DND-41 (cell line): ENCODE data around the gene IFT88.

Experiments used
- ATAC-seq: fragments of 200-7000 bp; cut with Tn5 transposase; 3 replicates; pipeline ENCODE4 v1.9.1; 2021; ENCODE audit warnings: low read depth; ENCODE audit not compliant: insufficient read depth
- DNase-seq: peaks from one replicate; pipeline ENCODE4 v3.0.0-alpha.2; 2020
- H2AFZ ChIP-seq: 2 replicates; pipeline ENCODE4 v1.6.0; 2012; ENCODE audit warnings: low read depth, low read length
- H3K27ac ChIP-seq: 2 replicates; pipeline ENCODE4 v1.5.1; 2012; ENCODE audit warnings: low read length, inconsistent platforms
- H3K27me3 ChIP-seq: fragments of 200-600 bp; sonication (generic); 2 replicates; pipeline ENCODE4 v1.6.0; 2012; ENCODE audit warnings: low read length, mild to moderate bottlenecking, inconsistent platforms; ENCODE audit not compliant: insufficient read depth, poor library complexity
- H3K36me3 ChIP-seq: 2 replicates; pipeline ENCODE4 v1.5.1; 2012; ENCODE audit warnings: low read length, inconsistent platforms; ENCODE audit not compliant: insufficient read depth
- H3K4me1 ChIP-seq: 2 replicates; pipeline ENCODE4 v1.5.1; 2012; ENCODE audit warnings: mild to moderate bottlenecking, low read length; ENCODE audit not compliant: insufficient read depth
- H3K4me2 ChIP-seq: 2 replicates; pipeline ENCODE4 v1.6.0; 2012; ENCODE audit warnings: mild to moderate bottlenecking, moderate library complexity, low read length, inconsistent platforms; ENCODE audit not compliant: insufficient read depth
- H3K4me3 ChIP-seq, 2 experiments: fragments of 200-600 bp in 1 of 2; shearing (Covaris generic) in 1 of 2; 2 replicates each; pipeline ENCODE4 v1.5.1; 2012 to 2016; ENCODE audit warnings: inconsistent platforms in 2 of 2, low read length in 2 of 2, mild to moderate bottlenecking in 2 of 2, low read depth in 1 of 2, moderate library complexity in 1 of 2
- H3K79me2 ChIP-seq: 2 replicates; pipeline ENCODE4 v1.6.0; 2012; ENCODE audit warnings: low read length, inconsistent platforms; ENCODE audit not compliant: insufficient read depth
- H3K9ac ChIP-seq: 2 replicates; pipeline ENCODE4 v1.6.0; 2012; ENCODE audit warnings: low read depth, mild to moderate bottlenecking, inconsistent platforms, low read length, moderate library complexity
- H3K9me3 ChIP-seq: 2 replicates; pipeline ENCODE4 v1.5.1; 2012; ENCODE audit warnings: low read length, moderate library complexity, mild to moderate bottlenecking, inconsistent platforms; ENCODE audit not compliant: insufficient read depth, severe bottlenecking
- H4K20me1 ChIP-seq: 2 replicates; pipeline ENCODE4 v1.6.0; 2012; ENCODE audit warnings: low read length; ENCODE audit not compliant: insufficient read depth
- EZH2 ChIP-seq: IDR thresholded peaks from 3 replicates; pipeline ENCODE4 v1.6.1; 2012; ENCODE audit warnings: borderline replicate concordance, low read depth, mild to moderate bottlenecking, moderate library complexity, low read length, inconsistent platforms; ENCODE audit not compliant: severe bottlenecking
- TF ChIP-seq, protein P1 (sequence below): IDR thresholded peaks from 2 replicates; pipeline ENCODE4 v1.5.1; 2012; ENCODE audit warnings: borderline replicate concordance, low read length, moderate library complexity, mild to moderate bottlenecking; ENCODE audit not compliant: poor library complexity, severe bottlenecking; ENCODE audit errors: extremely low read depth

The IFT88 gene

DNA sequence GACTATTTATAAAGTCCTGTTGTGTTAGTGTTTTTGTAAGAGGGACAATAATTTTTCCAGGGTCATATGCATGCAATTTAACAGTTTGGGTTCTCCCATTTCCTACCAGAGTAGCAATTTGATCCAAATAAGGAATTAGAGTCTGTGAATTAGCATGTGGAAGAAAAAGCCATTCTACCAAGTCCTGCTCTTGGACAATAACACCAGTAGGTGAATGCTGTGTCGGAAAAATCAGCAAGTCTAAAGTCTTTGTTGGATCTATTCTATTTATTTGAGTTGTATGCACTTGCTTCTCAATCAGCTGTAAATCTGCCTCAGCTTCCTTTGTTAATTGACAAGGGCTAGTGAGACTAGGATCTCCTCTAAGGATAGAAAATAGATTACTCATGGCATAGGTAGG lies 115.1 kb downstream of the IFT88 start:
- H3K79me2 ChIP-seq: no peaks in the 10 kb centered on the region
- H4K20me1 ChIP-seq: no peaks in the 10 kb centered on the region
- H3K4me3 ChIP-seq: no peak overlapping the region
- no peak for ATAC-seq
- no peak for TF ChIP-seq EZH2
- TF ChIP-seq, protein P1, sequence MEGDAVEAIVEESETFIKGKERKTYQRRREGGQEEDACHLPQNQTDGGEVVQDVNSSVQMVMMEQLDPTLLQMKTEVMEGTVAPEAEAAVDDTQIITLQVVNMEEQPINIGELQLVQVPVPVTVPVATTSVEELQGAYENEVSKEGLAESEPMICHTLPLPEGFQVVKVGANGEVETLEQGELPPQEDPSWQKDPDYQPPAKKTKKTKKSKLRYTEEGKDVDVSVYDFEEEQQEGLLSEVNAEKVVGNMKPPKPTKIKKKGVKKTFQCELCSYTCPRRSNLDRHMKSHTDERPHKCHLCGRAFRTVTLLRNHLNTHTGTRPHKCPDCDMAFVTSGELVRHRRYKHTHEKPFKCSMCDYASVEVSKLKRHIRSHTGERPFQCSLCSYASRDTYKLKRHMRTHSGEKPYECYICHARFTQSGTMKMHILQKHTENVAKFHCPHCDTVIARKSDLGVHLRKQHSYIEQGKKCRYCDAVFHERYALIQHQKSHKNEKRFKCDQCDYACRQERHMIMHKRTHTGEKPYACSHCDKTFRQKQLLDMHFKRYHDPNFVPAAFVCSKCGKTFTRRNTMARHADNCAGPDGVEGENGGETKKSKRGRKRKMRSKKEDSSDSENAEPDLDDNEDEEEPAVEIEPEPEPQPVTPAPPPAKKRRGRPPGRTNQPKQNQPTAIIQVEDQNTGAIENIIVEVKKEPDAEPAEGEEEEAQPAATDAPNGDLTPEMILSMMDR: no peak
- no peak for DNase-seq
- no peak overlapping the region for H3K27ac ChIP-seq
- no peaks in the 10 kb centered on the region for H3K4me1 ChIP-seq
- H3K4me2 ChIP-seq: no peak overlapping the region
- H3K27me3 ChIP-seq: no peaks in the 10 kb centered on the region
- no peaks in the 10 kb centered on the region for H3K36me3 ChIP-seq
- no peak overlapping the region for H2AFZ ChIP-seq
- no peak overlapping the region for H3K9ac ChIP-seq
- no peaks in the 10 kb centered on the region for H3K9me3 ChIP-seq

DNA sequence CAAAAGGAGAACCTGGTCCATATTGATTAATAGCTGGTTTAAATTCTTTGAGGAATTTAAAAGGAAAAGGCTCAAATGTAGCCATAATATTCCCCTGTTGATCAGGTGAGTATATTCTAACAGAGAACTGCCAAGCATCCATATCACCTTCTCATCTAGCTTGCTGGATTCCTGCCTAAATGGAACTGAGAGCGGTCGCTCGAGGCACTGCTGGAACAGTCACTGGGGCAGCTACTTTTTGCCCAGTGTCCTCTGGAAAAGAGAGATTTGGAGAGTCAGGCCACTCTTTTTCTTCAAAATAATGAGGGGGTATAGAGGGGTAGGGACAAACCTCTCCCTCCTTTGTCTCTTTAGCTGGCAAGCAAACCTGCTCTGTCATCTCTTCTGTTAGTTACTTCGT lies 117.1 kb downstream of the IFT88 start:
- TF ChIP-seq, protein P1: no peak
- no peak for TF ChIP-seq EZH2
- Histone ChIP-seq H3K4me3 (no peak overlapping the region), H3K9ac (no peak overlapping the region), H3K27me3 (no peaks in the 10 kb centered on the region), H3K9me3 (no peaks in the 10 kb centered on the region), H3K36me3 (no peaks in the 10 kb centered on the region), H4K20me1 (no peaks in the 10 kb centered on the region), H2AFZ (no peak overlapping the region), H3K4me1 (no peaks in the 10 kb centered on the region), H3K4me2 (no peak overlapping the region), H3K79me2 (no peaks in the 10 kb centered on the region), H3K27ac (no peak overlapping the region)
- ATAC-seq: no peak
- no peak for DNase-seq

DNA sequence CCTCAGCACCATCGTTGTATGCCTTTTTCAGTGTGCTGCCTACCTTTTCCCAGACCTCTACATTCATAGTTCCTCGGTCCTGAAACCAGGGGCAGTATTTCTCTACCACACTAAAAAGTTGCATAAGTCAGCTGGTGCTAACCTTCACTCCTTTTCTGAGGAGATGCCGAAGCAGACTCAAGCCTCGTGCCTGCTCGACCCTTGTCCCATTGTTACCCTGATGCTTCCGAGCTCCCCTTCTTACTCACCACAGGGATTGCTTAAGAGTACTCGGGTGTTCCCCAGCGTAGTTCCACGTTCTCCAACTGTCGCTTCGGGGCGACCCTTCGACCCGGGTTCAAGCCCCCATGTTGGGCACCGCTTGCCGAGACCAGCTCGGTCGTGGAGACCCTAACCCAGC lies 117.6 kb downstream of the IFT88 start:
- Histone ChIP-seq H3K36me3 (no peaks in the 10 kb centered on the region), H4K20me1 (no peaks in the 10 kb centered on the region), H3K79me2 (no peaks in the 10 kb centered on the region), H3K4me3 (no peak overlapping the region), H3K27me3 (no peaks in the 10 kb centered on the region), H3K27ac (no peak overlapping the region), H3K4me1 (no peaks in the 10 kb centered on the region), H3K9ac (no peak overlapping the region), H2AFZ (no peak overlapping the region), H3K4me2 (no peak overlapping the region), H3K9me3 (no peaks in the 10 kb centered on the region)
- DNase-seq (no peak), ATAC-seq (no peak)
- TF ChIP-seq, protein P1: no peak
- TF ChIP-seq EZH2: no peak

DNA sequence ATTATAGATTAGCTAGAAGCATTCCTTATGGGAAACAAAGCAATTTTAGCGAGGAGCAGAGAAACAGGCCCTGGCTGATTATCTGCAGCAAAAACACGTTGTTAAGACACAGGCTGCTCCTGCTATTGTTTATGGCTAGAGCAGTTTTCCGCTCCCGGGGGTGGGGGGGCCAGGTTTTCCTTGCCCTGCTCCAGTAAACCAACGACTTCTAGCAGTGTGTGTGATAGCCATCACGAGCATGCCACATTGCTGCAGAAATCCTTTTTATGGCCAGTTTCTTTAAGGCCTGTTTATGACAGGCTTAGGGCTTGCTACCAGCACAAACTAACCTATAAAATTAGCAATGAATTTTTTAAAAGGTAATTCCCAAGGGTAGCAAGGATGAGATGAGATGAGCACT lies 118.1 kb downstream of the IFT88 start:
- no peak for DNase-seq
- TF ChIP-seq EZH2: no peak
- TF ChIP-seq, protein P1: no peak
- Histone ChIP-seq H3K9me3 (no peaks in the 10 kb centered on the region), H3K9ac (no peak overlapping the region), H3K36me3 (no peaks in the 10 kb centered on the region), H2AFZ (no peak overlapping the region), H3K4me1 (no peaks in the 10 kb centered on the region), H3K79me2 (no peaks in the 10 kb centered on the region), H3K27me3 (no peaks in the 10 kb centered on the region), H3K4me2 (no peak overlapping the region), H4K20me1 (no peaks in the 10 kb centered on the region), H3K27ac (no peak overlapping the region), H3K4me3 (no peak overlapping the region)
- no peak for ATAC-seq
